RKO (cell line): Measurements from ENCODE around the gene AFDN.
"Not testable (repeated sequence)": the region's sequence is repeated elsewhere in the genome, so short reads cannot be mapped to it uniquely, and the experiment has no call there.

Source experiments
- DNase-seq: peaks from one replicate; pipeline ENCODE4 v3.0.0-alpha.2; 2016; ENCODE audit warnings: low spot score

Gene AFDN

DNA sequence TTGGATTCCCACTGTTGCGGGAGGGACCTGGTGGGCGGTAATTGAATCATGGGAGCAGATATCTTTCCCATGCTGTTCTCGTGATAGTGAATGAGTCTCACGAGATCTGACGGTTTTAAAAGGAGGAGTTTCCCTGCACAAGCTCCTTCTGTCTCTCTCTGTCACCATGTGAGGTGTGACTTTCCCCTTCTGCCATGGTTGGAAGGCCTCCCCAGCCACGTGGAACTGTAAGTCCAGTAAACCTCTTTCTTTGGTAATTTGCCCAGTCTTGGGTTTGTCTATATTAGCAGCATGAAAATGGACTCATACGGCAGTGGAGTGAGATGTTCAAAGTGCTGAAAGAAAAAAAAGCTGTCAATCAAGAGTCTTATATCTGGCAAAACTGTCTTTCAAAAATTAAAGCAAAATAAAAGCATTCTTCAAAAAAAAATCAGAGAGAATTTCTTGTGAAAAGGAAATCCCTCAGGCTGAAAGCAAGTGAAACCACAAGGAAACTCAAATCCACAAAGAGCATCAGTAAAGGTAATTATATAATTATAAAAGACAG, 155.3 kb downstream of the AFDN start:
- no peak for DNase-seq

DNA sequence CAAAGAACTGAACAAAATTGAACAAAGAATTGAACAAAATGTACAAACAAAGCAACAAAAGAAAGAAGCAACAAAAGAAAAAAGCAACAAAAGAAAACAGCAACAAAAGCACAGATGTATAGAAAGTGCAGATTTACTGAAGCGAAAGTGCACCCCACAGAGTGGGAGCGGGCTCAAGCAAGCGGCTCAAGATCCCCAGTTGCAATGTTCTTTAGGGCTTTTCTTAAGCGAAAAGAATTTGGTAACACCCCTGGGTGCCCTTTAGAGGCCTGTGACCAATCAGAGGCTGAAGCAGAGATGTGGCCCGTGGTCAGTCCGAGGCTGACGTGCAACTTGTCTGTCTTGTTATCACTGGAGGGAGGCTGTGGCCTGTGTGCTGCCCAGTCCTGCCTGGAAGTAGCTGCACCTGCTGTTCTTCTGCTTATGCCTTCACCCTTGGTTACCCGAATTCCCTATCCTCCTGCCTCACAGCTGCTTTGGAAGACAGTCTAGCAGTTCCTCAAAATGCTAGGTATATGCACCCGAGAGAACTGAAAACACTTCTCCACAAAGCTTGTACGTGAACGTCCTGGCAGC, 157.5 kb downstream of the AFDN start:
- DNase-seq = no peak

DNA sequence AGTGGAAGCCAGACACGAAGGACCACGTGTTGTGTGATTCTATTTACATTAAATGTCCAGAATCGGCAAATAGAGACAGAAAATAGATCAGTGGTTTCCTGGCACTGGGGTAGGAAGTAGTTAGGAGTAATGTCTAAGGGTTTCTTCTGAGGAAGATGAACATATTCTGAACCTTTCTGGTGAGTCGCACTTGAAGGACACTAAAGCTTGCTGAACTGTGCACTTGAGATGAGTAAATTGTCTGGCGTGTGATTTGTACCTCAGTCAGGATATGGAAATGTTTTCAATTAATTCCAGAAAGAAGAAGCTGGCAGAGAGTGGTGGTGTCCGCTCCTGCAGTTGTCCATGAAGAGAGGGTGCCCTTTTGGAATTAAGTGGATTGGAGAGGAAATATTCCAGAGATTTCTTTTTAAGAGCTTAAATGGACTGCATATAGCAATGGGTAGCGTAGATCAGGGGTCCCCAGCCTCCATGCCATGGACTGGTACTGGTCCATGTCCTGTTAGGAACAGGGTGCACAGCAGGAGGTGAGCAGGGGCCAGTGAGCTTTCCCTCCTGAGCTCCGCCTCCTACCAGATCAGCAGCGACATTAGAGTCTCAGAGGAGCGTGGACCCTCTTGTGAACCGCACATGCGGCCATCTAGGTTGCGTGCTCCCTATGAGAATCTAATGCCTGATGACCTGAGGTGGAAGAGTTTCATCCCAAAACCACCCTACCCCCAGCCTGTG, 158.3 kb downstream of the AFDN start:
- DNase-seq = no peak

DNA sequence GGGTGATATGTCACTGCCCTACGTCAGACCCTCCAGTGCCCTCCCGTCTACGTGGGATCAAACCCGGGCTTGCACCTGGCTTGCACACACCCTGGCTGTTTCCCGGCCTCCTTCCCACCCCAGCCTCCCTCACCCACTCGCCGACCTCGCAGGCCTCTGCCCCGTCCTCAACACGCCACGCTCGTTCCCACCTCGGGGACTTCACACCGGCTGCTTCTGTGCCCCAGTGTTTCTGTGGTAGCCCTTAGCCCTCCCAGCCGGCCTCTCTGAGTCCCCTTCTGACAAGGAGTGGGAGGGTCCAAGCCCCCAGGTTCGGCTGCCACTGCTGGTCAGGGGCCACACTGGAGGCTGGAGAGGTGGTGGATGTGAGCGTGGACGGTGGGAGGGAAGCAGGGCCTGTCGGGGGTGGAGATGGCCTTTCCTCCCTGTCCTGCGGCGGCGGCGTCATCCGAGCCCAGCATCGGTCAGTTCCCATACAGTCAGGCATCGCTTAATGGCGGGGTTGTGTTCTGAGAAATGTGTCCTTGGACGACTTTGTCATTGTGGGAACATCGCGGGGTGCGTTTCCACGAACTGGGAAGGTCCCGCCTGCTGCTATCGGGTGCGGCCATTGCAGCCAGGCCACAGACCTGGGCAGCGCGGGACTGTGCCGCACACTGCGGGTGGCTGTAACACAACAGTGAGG, 159.3 kb downstream of the AFDN start:
- DNase-seq = no peak

DNA sequence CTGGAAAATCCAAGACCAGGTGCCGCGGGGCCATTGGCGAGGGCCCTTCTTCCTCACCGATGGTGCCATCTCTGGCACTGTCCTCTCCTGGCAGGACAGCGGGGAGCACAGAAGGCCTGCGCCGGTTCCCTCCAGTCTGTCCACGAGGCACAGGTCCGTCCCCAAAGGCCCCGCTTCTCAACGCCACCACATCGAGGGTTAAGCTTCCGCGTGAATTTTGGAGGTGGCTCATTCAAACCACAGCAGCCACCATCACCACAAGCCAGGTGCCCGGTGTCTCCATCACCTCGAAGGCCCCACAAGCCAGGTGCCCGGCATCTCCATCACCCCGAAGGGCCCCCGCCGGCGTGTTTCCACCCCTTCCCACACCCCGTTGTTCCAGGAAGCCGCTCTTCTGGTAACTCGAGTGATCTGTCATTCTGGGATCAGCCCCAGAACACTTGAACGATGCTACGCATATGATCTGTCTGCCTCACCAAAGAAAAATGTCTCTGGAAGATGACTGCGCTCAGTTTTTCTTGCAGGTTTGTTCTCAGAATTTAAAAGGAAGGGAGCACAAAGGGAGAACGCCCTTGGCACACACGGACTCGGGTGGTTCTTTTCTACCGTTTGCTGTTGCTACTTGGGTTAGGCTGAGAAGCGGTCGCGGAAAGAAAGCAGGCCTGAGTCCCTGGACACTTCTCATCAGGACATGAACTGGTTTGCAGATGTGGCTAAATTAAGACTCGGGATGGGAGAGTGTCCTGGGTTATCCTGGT, 160.9 kb downstream of the AFDN start:
- DNase-seq = no peak

DNA sequence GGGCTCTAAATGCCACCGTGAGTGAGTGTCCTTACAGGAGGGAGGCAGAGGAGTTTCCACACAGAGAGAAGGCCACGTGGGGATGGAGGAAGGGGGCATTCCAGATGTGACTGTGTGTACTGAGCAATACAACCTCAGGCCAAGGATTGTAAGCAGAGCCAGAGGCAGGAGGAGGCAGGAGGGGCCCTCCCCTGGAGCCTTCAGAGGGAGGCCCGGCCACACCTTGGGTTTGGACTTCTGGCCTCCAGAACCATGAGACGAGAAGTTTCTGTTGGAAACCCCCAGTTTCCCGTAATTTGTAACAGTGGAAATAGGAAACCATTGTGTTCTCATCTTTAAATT, 161.4 kb downstream of the AFDN start:
- DNase-seq = no peak

DNA sequence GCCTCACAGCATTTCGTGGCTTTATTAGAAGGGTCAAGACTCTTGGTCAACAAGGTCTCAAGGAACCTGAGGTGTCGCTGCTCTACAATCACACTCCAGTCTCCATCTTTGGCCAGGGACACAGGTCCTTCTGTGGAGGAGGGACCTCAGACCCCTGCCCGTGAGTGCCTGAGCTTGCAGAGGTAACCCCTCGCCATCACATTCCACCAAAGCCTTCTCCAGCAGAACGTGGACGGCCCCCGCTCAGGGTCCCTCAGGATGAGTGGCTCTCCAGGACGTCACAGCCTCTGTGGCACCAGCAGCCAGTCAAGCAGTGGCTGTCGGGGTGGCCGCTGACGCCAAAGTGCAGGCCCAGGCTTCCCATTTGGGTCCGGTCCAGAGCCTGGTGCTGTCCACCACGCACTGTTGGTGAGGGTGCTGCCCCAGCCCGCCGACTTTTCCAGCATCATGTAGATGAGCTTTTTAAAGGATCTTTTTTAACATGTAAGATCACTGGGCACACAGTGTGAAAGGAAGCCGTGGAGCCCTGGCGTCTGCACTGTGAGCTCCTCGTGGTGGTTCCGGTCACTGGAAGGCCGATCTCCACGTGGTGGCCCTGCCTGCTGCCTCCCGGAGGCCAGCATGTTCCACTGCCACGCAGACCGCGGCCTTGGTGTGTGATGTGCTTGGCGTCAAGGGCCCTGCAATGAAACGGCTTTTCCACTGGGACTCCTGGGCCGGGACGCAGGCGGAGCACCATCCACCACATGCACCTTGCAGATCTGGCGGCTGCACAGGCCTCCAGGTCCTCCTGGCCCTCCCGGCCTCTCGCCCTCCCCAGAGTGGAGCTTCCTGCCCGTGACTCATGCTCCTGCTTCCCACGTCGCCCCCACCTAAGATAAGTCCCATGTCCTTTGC, 162.5 kb downstream of the AFDN start:
- DNase-seq = no peak

DNA sequence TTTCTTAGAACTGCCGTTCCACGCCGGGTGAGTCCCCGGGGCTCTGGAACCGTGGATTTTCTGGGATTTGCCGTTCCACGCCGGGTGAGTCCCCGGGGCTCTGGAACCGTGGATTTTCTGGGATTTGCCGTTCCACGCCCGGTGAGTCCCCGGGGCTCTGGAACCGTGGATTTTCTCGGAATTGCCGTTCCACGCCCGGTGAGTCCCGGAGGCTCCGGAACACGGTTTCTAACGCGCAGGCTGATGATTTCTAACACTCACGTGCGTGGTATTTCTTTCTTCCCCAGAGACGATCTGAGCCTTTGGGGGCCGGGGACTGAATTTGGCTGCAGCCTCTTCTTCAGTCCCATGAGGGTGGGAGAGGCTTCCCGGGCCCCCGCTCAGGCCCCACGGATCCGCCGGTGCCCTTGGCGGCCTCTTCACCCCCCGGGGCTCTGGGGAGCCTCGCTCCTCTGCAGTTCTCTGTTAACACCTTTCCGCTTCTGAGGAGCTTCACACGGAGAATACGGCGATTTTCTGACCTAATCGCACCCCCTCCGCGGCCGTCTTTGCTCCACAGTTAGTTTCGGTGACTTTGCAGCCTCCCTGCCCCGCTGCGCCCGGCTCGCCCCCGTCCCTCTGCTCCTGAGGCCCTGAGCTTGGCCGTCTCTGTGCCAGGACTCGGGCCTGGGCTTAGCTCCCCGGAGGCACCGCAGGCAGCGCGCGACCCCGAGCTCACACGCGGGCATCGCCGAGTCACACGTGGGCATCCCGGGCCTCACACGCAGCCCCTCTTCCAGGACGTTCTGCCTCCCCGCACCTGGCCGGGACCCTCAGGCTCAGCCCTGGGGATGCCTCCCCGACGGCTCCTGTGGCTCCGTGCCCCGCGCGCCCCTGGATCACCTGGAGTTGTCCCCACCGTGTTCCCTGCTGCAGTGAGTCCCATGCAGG, 163.6 kb downstream of the AFDN start:
- DNase-seq = no peak

DNA sequence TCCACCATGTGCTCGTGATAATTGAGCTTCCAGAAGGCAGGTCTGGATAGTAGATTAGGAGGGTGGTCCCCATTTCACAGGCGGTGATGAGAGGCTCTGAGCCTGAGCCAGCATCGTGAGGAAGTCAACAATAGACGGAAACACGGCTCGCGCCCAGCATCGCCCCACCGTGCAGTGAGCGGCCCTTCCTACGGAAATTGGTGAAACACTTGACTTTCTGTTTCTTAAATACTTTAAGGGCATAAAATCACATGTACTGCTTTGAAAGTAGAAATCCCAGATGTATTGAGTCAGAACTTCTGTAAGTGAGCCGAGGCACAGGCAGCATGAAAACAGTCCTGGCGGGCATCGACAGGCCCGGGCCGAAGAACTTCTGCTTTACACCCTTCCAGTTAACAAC, 166.5 kb downstream of the AFDN start:
- DNase-seq = no peak

DNA sequence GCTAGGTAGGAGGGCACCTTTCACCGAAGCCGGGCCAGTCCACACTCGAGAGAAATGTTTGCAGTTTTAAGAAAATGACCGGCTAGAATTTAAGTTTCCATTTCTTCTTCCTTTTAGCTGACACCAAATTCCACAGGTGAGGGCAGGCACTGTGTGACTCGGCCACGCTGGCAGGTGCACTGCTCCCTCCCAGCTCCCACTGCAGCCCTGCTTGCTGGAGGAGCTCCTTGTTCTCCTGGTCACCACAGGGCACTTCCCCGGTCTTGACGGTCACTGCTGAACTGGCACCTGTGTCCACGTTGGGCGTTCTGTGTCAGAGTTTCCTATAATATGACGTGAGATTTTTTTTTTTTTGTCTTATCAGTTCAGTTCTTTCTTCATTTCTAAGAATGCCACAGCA, 167.1 kb downstream of the AFDN start:
- no peak for DNase-seq

DNA sequence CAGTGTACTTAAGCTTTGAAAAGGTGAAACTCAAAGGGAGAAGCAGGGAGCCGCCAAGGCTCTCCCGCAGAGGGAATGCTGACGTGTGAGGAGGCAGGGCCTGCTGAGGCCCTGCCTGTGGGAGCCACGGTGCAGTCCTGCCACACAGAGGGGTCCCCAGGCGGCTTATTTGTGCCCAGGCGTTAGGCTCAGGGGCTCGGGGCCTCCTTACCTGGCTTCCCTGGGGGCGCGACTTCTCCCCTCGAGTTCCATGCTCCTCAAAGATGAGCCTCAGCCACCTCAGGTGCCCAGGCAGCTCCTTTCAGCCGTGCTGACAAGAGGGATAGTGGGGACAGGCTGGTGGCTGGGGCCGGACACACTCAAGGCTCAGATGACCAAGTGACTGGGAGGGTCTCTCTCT, 168.6 kb downstream of the AFDN start:
- DNase-seq = no peak

DNA sequence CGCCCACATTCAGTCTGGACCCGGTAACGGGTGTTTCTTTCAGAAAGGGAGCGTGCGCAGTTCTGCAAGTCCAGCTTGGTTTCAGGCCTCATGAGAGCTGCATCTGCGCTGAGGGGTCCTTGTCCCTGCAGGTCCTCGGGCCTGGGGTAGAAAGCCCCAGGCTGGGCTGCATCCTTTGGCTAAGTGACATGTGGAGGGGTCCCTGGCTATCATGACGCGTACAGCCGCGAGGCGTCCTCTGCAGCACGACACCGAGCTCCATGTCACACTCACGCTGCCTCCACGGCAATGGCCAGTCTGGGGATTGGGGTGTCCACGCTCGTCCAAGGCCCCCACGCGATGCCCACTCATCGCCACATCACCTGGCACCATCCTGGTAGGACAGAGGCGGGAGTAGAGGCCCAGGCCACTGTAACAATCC, 169.0 kb downstream of the AFDN start:
- DNase-seq = no peak

DNA sequence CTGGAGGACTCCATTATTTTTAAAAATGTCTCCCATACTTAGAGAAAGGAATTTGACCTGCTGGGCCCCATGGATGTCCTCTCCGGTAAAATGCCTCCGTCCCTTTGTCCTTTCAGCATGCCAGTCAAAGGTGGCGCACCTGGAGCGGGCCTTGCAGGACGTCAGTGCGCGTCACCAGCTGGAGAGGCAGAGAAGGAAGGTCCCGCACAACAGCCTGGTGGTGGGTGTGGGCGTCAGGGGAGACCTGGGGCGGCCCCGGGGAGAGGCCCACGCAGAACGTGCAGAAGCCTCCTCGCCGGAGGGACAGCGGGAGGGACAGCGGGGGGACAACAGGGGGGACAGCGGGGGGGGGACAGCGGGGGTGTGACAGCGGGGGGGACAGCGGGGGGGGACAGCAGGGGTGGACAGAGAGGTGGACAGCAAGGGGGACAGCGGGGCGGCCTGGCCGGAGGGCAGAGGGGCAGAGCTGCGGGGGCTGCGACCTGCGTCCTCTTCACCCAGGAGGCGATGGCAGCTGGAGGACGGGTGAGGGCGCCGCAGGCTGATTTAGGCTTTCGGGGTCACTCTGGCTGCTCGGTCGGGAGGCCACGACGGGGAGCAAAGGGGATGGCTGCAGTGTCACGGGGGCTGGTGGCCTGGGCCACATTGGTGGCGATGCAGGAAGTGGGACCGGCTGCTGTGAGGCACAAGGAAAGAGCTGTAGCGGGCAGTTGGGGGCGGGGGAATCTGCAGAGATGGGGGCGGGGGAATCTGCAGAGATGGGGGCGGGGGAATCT, 169.9 kb downstream of the AFDN start:
- DNase-seq = no peak

DNA sequence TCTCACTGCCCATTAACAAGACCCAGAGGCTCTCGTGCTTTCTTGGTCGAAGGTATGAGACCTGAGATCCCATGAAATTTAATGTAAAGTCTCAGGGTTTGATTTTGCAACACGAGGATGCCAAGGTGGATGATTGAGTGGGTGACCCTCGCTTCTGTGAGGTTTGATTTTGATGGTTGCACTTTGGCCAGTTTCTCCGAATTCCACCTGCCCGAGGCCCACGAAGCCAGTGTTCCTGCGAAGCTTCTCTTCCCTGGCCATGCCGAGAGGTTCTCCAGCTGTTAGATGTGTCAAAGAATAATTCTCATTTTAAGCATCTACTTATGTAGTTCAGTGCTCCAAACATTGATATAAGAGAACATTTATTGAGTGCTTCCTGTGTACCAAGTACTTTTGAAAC, 170.9 kb downstream of the AFDN start, which contains the start of gene KIF25:
Gene KIF25, plus strand, starts transcription at position 30 of the 400 bp plus-strand sequence. CDS start 31,915 bp downstream, outside the sequence.
- no peak for DNase-seq

DNA sequence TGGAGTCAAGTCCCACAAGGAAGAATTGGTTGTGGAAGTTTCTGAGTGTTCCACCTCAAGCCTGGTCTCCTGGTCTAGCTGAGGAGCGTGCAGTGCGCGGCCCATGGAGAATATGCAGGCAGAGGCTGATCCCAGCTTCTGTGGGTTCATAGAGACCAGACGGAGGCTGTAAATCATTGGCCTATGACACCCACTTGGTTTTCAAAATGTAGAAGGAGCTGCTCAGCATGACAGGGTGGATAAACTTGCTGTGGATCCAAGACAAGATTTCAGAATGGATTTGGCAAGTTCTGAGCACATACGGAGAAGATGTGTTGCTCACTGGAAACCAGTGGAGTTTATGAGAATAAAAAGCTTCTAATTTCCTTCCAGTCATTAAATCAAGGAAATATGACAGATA, 171.5 kb downstream of the AFDN start:
- DNase-seq = no peak

DNA sequence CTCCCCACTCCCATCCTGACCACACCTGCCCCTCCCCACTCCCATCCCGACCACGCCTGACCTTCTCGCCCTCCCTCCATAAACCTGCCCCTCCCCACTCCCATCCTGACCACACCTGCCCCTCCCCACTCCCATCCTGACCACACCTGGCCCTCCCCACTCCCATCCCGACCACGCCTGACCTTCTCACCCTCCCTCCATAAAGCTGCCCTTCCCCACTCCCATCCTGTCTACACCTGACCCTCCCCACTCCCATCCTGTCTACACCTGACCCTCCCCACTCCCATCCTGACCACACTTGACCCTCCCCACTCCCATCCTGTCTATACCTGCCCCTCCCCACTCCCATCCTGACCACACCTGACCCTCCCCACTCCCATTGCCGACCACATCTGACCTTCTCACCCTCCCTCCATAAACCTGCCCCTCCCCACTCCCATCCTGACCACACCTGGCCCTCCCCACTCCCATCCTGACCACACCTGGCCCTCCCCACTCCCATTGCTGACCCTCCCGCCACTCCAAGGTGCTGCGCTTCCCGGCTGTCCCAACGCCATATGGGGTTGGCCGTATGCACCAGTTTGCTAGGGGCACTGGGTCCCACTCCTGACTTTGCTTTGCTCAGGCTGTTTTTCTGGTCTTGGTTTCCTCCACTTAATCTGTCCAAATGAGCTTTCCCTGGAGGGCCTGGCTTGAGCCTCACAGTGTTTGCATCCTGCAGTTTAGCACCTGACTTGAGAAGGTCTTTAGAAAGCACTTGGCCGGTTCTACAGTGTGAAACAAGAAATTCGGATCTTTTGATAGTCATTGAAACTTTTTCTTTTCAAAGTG, 173.7 kb downstream of the AFDN start:
- no peak for DNase-seq

DNA sequence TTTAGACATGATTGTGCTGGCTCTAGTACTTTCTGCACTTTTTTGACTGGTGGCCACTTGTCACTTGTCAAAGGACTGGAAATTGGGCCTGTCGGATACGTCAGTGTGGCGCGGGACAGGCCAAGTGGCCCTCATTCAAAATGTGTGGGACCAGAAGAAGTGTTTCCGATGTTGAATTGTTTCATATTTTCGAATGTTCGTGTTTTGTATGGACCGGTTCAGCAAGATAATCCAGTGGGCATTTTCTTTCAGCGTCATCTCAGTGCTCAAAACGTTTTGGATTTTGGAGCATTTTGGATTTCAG, 174.3 kb downstream of the AFDN start:
- DNase-seq = no peak

DNA sequence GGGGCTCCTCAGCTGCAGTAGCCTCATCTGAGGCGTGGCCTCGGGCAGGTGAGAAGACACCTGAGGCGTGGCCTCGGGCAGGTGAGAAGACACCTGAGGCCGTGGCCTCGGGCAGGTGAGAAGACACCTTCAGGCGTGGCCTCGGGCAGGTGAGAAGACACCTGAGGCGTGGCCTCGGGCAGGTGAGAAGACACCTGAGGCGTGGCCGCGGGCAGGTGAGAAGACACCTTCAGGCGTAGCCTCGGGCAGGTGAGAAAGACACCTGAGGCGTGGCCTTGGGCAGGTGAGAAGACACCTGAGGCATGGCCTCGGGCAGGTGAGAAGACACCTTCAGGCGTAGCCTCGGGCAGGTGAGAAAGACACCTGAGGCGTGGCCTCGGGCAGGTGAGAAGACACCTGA, 174.8 kb downstream of the AFDN start:
- DNase-seq = not testable (repeated sequence)

DNA sequence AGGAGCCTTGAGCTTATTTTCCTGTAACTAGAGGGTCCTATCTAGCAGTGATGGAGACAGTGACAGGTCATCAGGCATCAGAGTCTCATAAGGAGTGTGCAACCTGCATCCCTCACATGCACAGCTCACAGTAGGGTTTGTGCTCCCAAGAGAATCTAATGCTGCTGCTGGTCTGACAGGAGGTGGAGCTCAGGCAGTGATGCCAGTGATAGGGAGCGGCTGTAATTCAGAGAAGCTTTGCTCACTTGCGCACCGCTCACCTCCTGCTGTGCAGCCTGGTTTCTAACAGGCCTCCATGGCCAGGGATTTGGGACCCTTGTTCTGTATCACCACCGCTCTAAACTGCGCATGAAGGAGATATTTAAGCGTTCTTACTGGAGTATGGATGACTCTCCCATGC, 176.1 kb downstream of the AFDN start:
- no peak for DNase-seq
